H1 (cell line): ENCODE data around the gene CSF1. TPM values are rescaled to one million over a fixed set of nuclear protein-coding genes. Genes with fewer than 3 reads are reported as not detected.

Source experiments
- CTCF ChIA-PET: fragments of 300-600 bp; sonication (Branson Sonifier 250); formaldehyde crosslinking; loops from one replicate; lab custom pipeline; 2021; ENCODE audit not compliant: partially characterized antibody; lab: Charles Lee
- POLR2A ChIA-PET: fragments of 300-600 bp; sonication (Branson Sonifier 250); formaldehyde crosslinking; loops from one replicate; lab custom pipeline; 2021; ENCODE audit warnings: inconsistent platforms; ENCODE audit not compliant: partially characterized antibody; lab: Charles Lee
- DNase-seq, 2 experiments: peaks; one replicate each; pipeline versions ENCODE4 v3.0.0 to v3.0.0-alpha.2; 2010 to 2022; ENCODE audit warnings: low spot score in 2 of 2, low read depth in 1 of 2, mixed read lengths in 1 of 2
- FAIRE-seq: peaks from 2 replicates; lab custom pipeline; 2011; peaks lifted over from hg19 to GRCh38; lab: Jason Lieb, UNC
- H2AFZ ChIP-seq: 2 replicates; pipeline ENCODE4 v1.8.1; 2012; ENCODE audit warnings: low read length, inconsistent platforms
- H2AK5ac ChIP-seq: 2 replicates; pipeline ENCODE4 v1.6.1; 2013; ENCODE audit warnings: low read depth, low read length
- H2BK120ac ChIP-seq: replicated peaks from 2 replicates; pipeline ENCODE3; 2013; ENCODE audit warnings: low read depth, low read length, inconsistent platforms
- H2BK12ac ChIP-seq: 2 replicates; pipeline ENCODE4 v1.6.1; 2013; ENCODE audit warnings: low read depth, low read length
- H2BK15ac ChIP-seq: 2 replicates; pipeline ENCODE4 v1.6.1; 2013; ENCODE audit warnings: low read length
- H2BK20ac ChIP-seq: 2 replicates; pipeline ENCODE4 v1.6.1; 2013; ENCODE audit warnings: low read length
- H2BK5ac ChIP-seq: 2 replicates; pipeline ENCODE4 v1.6.1; 2013; ENCODE audit warnings: low read depth, low read length
- H3K14ac ChIP-seq: 2 replicates; pipeline ENCODE4 v1.6.1; 2013; ENCODE audit warnings: inconsistent platforms; ENCODE audit not compliant: insufficient read length
- H3K18ac ChIP-seq: 2 replicates; pipeline ENCODE4 v1.6.1; 2013; ENCODE audit warnings: low read length; ENCODE audit errors: extremely low read depth
- H3K23ac ChIP-seq: 2 replicates; pipeline ENCODE4 v1.6.1; 2013; ENCODE audit warnings: inconsistent platforms; ENCODE audit not compliant: insufficient read length
- H3K23me2 ChIP-seq: 2 replicates; pipeline ENCODE4 v1.6.1; 2013; ENCODE audit warnings: low read depth, low read length
- H3K27ac ChIP-seq: 2 replicates; pipeline ENCODE4 v1.6.1; 2011; ENCODE audit warnings: low read depth, low read length, inconsistent platforms
- H3K27me3 ChIP-seq, 4 experiments: replicated peaks in 1 of 4; 1 replicate in 1 of 4; 2 replicates in 3 of 4; pipeline versions ENCODE4 v1.6.1 to v1.8.1; 2011 to 2013; ENCODE audit warnings: low read length in 3 of 4, mild to moderate bottlenecking in 3 of 4, inconsistent platforms in 2 of 4, mixed read lengths in 2 of 4, moderate library complexity in 1 of 4; ENCODE audit not compliant: control insufficient read depth in 3 of 4, insufficient read depth in 3 of 4; ENCODE audit errors: extremely low read depth in 1 of 4
- H3K36me3 ChIP-seq, 4 experiments: 2 replicates each; pipeline versions ENCODE4 v1.6.1 to v1.8.1; 2011 to 2013; ENCODE audit warnings: mild to moderate bottlenecking in 4 of 4, low read length in 3 of 4, moderate library complexity in 2 of 4, control low read depth in 1 of 4, inconsistent platforms in 1 of 4; ENCODE audit not compliant: insufficient read depth in 4 of 4, control insufficient read depth in 2 of 4
- H3K4ac ChIP-seq: replicated peaks from 2 replicates; pipeline ENCODE3; 2013; ENCODE audit warnings: low read length, low read depth, mixed read lengths, inconsistent platforms; ENCODE audit not compliant: insufficient read length
- H3K4me1 ChIP-seq, 4 experiments: replicated peaks in 1 of 4; 1 replicate in 1 of 4; 2 replicates in 3 of 4; pipeline versions ENCODE4 v1.6.1 to v1.8.1; 2011 to 2013; ENCODE audit warnings: low read length in 3 of 4, inconsistent platforms in 2 of 4, mixed read lengths in 1 of 4; ENCODE audit not compliant: insufficient read depth in 4 of 4, control insufficient read depth in 3 of 4
- H3K4me2 ChIP-seq, 2 experiments: 2 replicates each; pipeline versions ENCODE4 v1.6.1 to v1.8.1; 2011 to 2013; ENCODE audit warnings: low read depth in 2 of 2, low read length in 2 of 2, control low read depth in 1 of 2, inconsistent platforms in 1 of 2, mild to moderate bottlenecking in 1 of 2; ENCODE audit not compliant: insufficient read depth in 1 of 2
- H3K4me3 ChIP-seq, 4 experiments: fragments of 200-600, 300-600 bp in 1 of 4; sonication (generic), shearing (Covaris generic), sonication (Bioruptor Twin) in 1 of 4; 2 replicates each; pipeline versions ENCODE4 v1.5.1 to v1.8.1; 2011 to 2016; ENCODE audit warnings: low read length in 4 of 4, low read depth in 3 of 4, control low read depth in 2 of 4, inconsistent platforms in 2 of 4, mild to moderate bottlenecking in 2 of 4, mixed read lengths in 1 of 4, moderate library complexity in 1 of 4; ENCODE audit not compliant: insufficient read depth in 2 of 4; ENCODE audit errors: extremely low read depth in 1 of 4
- H3K56ac ChIP-seq: replicated peaks from 2 replicates; pipeline ENCODE3; 2013; ENCODE audit warnings: low read depth, mild to moderate bottlenecking, mixed read lengths, low read length, inconsistent platforms; ENCODE audit not compliant: insufficient read length
- H3K79me1 ChIP-seq: 2 replicates; pipeline ENCODE4 v1.6.1; 2013; ENCODE audit warnings: low read depth, low read length, control low read depth
- H3K79me2 ChIP-seq, 2 experiments: 2 replicates each; pipeline versions ENCODE4 v1.6.1 to v1.8.1; 2012 to 2013; ENCODE audit warnings: low read length in 2 of 2, mild to moderate bottlenecking in 2 of 2, inconsistent platforms in 1 of 2; ENCODE audit not compliant: insufficient read depth in 2 of 2, control insufficient read depth in 1 of 2
- H3K9ac ChIP-seq, 4 experiments: replicated peaks in 1 of 4; 1 replicate in 1 of 4; 2 replicates in 3 of 4; pipeline versions ENCODE4 v1.6.1 to v1.8.1; 2011 to 2013; ENCODE audit warnings: low read depth in 3 of 4, low read length in 3 of 4, control low read depth in 2 of 4, mild to moderate bottlenecking in 2 of 4, moderate library complexity in 2 of 4, inconsistent platforms in 1 of 4; ENCODE audit errors: extremely low read depth in 1 of 4
- H3K9me3 ChIP-seq, 2 experiments: 2 replicates each; pipeline versions ENCODE4 v1.6.1 to v1.8.1; 2012 to 2013; ENCODE audit warnings: mild to moderate bottlenecking in 2 of 2, moderate library complexity in 2 of 2, control low read depth in 1 of 2, inconsistent platforms in 1 of 2, low read depth in 1 of 2, low read length in 1 of 2, mixed read lengths in 1 of 2; ENCODE audit not compliant: insufficient read depth in 2 of 2
- H4K20me1 ChIP-seq, 2 experiments: replicated peaks in 1 of 2; 2 replicates each; pipeline versions ENCODE3 to v1.8.1; 2011 to 2013; ENCODE audit warnings: inconsistent platforms in 2 of 2, low read length in 2 of 2, mild to moderate bottlenecking in 1 of 2; ENCODE audit not compliant: insufficient read depth in 2 of 2, control insufficient read depth in 1 of 2
- H4K5ac ChIP-seq: 2 replicates; pipeline ENCODE4 v1.6.1; 2013; ENCODE audit warnings: low read length, low read depth, mixed read lengths, inconsistent platforms; ENCODE audit not compliant: insufficient read length
- H4K8ac ChIP-seq: 2 replicates; pipeline ENCODE4 v1.8.0; 2013; ENCODE audit warnings: mild to moderate bottlenecking, moderate library complexity, low read length, inconsistent platforms; ENCODE audit not compliant: insufficient read depth; ENCODE audit errors: extremely low read depth
- H4K91ac ChIP-seq: replicated peaks from 2 replicates; pipeline ENCODE3; 2013; ENCODE audit warnings: low read length, mixed read lengths, inconsistent platforms; ENCODE audit not compliant: insufficient read length
- CREB1 ChIP-seq: IDR thresholded peaks from 2 replicates; pipeline ENCODE4 v1.6.1; 2012; ENCODE audit warnings: inconsistent platforms
- CTBP2 ChIP-seq: IDR thresholded peaks from 2 replicates; pipeline ENCODE4 v1.7.0; 2011; ENCODE audit warnings: borderline replicate concordance, mild to moderate bottlenecking, moderate library complexity, mixed read lengths, low read length; ENCODE audit not compliant: insufficient read depth, insufficient read length
- EZH2 ChIP-seq: fragments of 200-600 bp; sonication (generic); IDR thresholded peaks from 2 replicates; pipeline ENCODE4 v1.7.1; 2012; ENCODE audit warnings: low read depth, mild to moderate bottlenecking, moderate library complexity, low read length, inconsistent platforms; ENCODE audit not compliant: severe bottlenecking
- MAFK ChIP-seq: IDR thresholded peaks from 2 replicates; pipeline ENCODE4 v1.6.1; 2012; ENCODE audit warnings: low read depth, mild to moderate bottlenecking, improper control_type of control experiment, low read length
- POLR2A ChIP-seq, 2 experiments: IDR thresholded peaks; 1 replicate in 1 of 2; 2 replicates in 1 of 2; pipeline ENCODE4 v1.6.1; 2011; ENCODE audit warnings: low read depth in 2 of 2, low read length in 2 of 2, mild to moderate bottlenecking in 2 of 2; ENCODE audit errors: control extremely low read depth in 1 of 2
- POU5F1 ChIP-seq: IDR thresholded peaks from 2 replicates; pipeline ENCODE4 v1.6.1; 2011; ENCODE audit warnings: low read depth, mild to moderate bottlenecking, low read length, moderate library complexity
- RNF2 ChIP-seq: fragments of 200-900, 300-1000 bp; sonication (generic); IDR thresholded peaks from 2 replicates; pipeline ENCODE4 v1.7.1; 2016; ENCODE audit warnings: borderline replicate concordance, low read depth, mild to moderate bottlenecking, antibody characterized with exemption, low read length; ENCODE audit not compliant: poor library complexity, severe bottlenecking; ENCODE audit errors: missing control alignments
- SIRT6 ChIP-seq: IDR thresholded peaks from one replicate; pipeline ENCODE4 v1.7.1; 2012; ENCODE audit warnings: low read length, inconsistent platforms
- SP4 ChIP-seq: IDR thresholded peaks from 2 replicates; pipeline ENCODE4 v1.6.1; 2012; ENCODE audit warnings: low read length, inconsistent platforms
- TAF7 ChIP-seq: optimal IDR thresholded peaks from 2 replicates; pipeline ENCODE3; 2011; ENCODE audit warnings: low read depth, mild to moderate bottlenecking, inconsistent platforms, low read length, moderate library complexity, borderline replicate concordance
- TCF12 ChIP-seq: IDR thresholded peaks from 2 replicates; pipeline ENCODE4 v1.6.1; 2011; ENCODE audit warnings: low read depth, mild to moderate bottlenecking, low read length
- TEAD4 ChIP-seq: IDR thresholded peaks from 2 replicates; pipeline ENCODE4 v1.6.1; 2012; ENCODE audit warnings: low read depth, low read length, inconsistent platforms, mixed read lengths
- whole genome bisulfite sequencing, 2 experiments: shearing (Covaris generic) in 1 of 2; methylation state at CpG; one replicate each; pipeline versions ENCODE4 v1.1.6 to v1.1.7; 2013 to 2015; ENCODE audit warnings: low lambda C conversion rate in 2 of 2, mixed read lengths in 2 of 2, inconsistent platforms in 1 of 2, low coverage in 1 of 2, missing lambda C conversion rate in 1 of 2; ENCODE audit not compliant: insufficient replicate concordance in 2 of 2, insufficient coverage in 1 of 2, insufficient read length in 1 of 2; ENCODE audit errors: extremely low coverage in 1 of 2, missing lambda C conversion rate in 1 of 2; 5-methylcytosine and 5-hydroxymethylcytosine counted together
- polyA plus RNA-seq, 7 experiments: library from polyadenylated mRNA; depleted of rRNA in 3 of 7; stranded (reverse) in 5 of 7; unstranded in 2 of 7; fragments of >200 nt in 5 of 7; fragments of 200-250 nt in 2 of 7; gene quantifications; 1 replicate in 5 of 7; 2 replicates in 1 of 7; 4 replicates in 1 of 7; pipeline versions ENCODE4 v1.2.1 to v1.2.3, GENCODE V29; 2011 to 2013; ENCODE audit warnings: missing spikeins in 2 of 7, mixed read lengths in 2 of 7
- total RNA-seq: library from RNA; stranded (reverse); fragmentation: NEBNext Ultra II Directional; extraction: Animal tissue kit (Norgen Biotek cat#: 25700); gene quantifications from 2 replicates; pipeline ENCODE4 v1.2.1, GENCODE V29; 2021
- TF ChIP-seq, protein P1 (sequence below): IDR thresholded peaks from 2 replicates; pipeline ENCODE4 v1.6.1; 2012; ENCODE audit warnings: inconsistent platforms
- TF ChIP-seq, protein P2 (sequence below): IDR thresholded peaks from 2 replicates; pipeline ENCODE4 v1.6.1; 2011; ENCODE audit warnings: low read depth, mild to moderate bottlenecking, low read length; ENCODE audit not compliant: insufficient read depth

CSF1 gene
- total and polyA plus RNA-seq, 2 of the 8 experiments (the other 6 are each of a cell fraction or from before 2014, with no cell fraction given) = 3.3 to 5.4 TPM

DNA sequence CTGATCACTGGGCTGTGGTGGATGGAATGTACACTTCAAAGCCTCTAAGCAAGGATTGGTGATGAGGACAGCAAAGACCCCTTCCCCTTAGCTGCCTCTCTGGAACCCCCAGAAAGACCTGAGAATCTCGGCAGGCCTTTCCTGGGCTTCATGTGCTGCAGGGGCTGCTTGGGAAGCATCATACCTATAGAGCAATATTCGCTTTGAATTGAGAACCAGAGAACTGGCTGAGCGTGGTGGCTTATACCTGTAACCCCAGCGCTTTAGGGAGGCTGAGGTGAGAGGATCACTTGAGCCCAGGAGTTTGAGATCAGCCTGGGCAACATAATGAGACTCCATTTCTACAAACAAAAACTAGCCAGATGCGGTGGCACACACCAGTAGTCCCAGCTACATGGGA lies 22.0 kb downstream of the CSF1 start:
- FAIRE-seq = no peak
- WGBS, 2 experiments = 87% methylated on average over 5 of the region's 5 CpGs; no CpG with 5 or more reads in 1 of the 2 experiments
- TF ChIP-seq, protein P1, sequence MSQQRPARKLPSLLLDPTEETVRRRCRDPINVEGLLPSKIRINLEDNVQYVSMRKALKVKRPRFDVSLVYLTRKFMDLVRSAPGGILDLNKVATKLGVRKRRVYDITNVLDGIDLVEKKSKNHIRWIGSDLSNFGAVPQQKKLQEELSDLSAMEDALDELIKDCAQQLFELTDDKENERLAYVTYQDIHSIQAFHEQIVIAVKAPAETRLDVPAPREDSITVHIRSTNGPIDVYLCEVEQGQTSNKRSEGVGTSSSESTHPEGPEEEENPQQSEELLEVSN = no peak
- TF ChIP-seq CREB1 = no peak
- TF ChIP-seq TAF7 = no peak
- TF ChIP-seq POU5F1 = no peak
- TF ChIP-seq SP4 = no peak
- no peak for TF ChIP-seq EZH2
- no peak for TF ChIP-seq MAFK
- TF ChIP-seq, protein P2, sequence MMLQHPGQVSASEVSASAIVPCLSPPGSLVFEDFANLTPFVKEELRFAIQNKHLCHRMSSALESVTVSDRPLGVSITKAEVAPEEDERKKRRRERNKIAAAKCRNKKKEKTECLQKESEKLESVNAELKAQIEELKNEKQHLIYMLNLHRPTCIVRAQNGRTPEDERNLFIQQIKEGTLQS = no peak
- no peak for TF ChIP-seq TEAD4
- no peak for TF ChIP-seq CTBP2
- no peak for TF ChIP-seq RNF2
- no peak for TF ChIP-seq SIRT6
- no peak for TF ChIP-seq POLR2A (IDR thresholded peaks at IDR 0.05; ENCODE audit: control extremely low read depth in 1 of 2, low read depth in 2 of 2, low read length in 2 of 2)
- no peak for TF ChIP-seq TCF12

More for the DNA sequence above, 22.0 kb downstream of the CSF1 start:
- H3K9ac ChIP-seq = no peak overlapping the region
- ChIA-PET CTCF (interaction anchor here (0.7 to 11.0 kb wide), 6 partner anchors 9 to 156 kb away, joined by 3 to 113 read pairs (median 3); no protein-coding TSS in a partner anchor), POLR2A (no interaction called here)
- no peak overlapping the region for H3K4me2 ChIP-seq
- DNase-seq = no peak
- no peak overlapping the region for H2AFZ ChIP-seq
- H4K8ac ChIP-seq = no peak overlapping the region
- no peaks in the 10 kb centered on the region for H3K36me3 ChIP-seq
- no peak overlapping the region for H3K4ac ChIP-seq
- H3K23ac ChIP-seq = no peak overlapping the region
- H3K27ac ChIP-seq = no peak overlapping the region
- H2BK120ac ChIP-seq = no peak overlapping the region
- H2AK5ac ChIP-seq = no peak overlapping the region
- H3K4me1 ChIP-seq = peaks cover 4 to 9% (median 5%) of the 10 kb centered on the region in 4 experiments; a peak in 6 of 7 replicates
- H3K27me3 ChIP-seq = no peaks in the 10 kb centered on the region
- H2BK20ac ChIP-seq = no peak overlapping the region
- H3K18ac ChIP-seq = no peak overlapping the region
- no peak overlapping the region for H3K56ac ChIP-seq
- peaks cover 0 to 3% of the 10 kb centered on the region in 2 experiments; a peak in 2 of 4 replicates for H3K9me3 ChIP-seq
- H3K79me1 ChIP-seq = no peaks in the 10 kb centered on the region
- H3K14ac ChIP-seq = no peak overlapping the region
- no peak overlapping the region for H3K4me3 ChIP-seq
- no peak overlapping the region for H2BK5ac ChIP-seq
- H2BK12ac ChIP-seq = no peak overlapping the region
- no peaks in the 10 kb centered on the region for H3K79me2 ChIP-seq
- no peak overlapping the region for H2BK15ac ChIP-seq
- no peaks in the 10 kb centered on the region for H4K20me1 ChIP-seq
- no peak overlapping the region for H4K5ac ChIP-seq
- H3K23me2 ChIP-seq = no peaks in the 10 kb centered on the region
- H4K91ac ChIP-seq = no peak overlapping the region
